K562 (cell line): ENCODE measurements around the gene CLTB. TPM values are rescaled to one million over a fixed set of nuclear protein-coding genes. Genes with fewer than 3 reads are reported as not detected.

Source experiments
- BCL6 ChIP-seq: fragments of 250-450 bp; sonication (Bioruptor Pico); IDR thresholded peaks from 2 replicates; pipeline ENCODE4 v1.4.0; 2020
- BCOR ChIP-seq: fragments of 450-650 bp; IDR thresholded peaks from 2 replicates; pipeline ENCODE4 v1.6.1; 2016
- BDP1 ChIP-seq: IDR thresholded peaks from 3 replicates; pipeline ENCODE4 v1.6.1; 2011; ENCODE audit not compliant: insufficient read length, insufficient read depth
- BMI1 ChIP-seq: fragments of 150-350 bp; IDR thresholded peaks from 2 replicates; pipeline ENCODE4 v1.6.1; 2014; ENCODE audit warnings: low read length
- CEBPB ChIP-seq: fragments of 450-650 bp; IDR thresholded peaks from 2 replicates; pipeline ENCODE4 v1.6.1; 2016; ENCODE audit warnings: missing genetic modification characterization, missing compliant biosample characterization
- CHD1 ChIP-seq: fragments of 200-600 bp; sonication (generic); IDR thresholded peaks from one replicate; pipeline ENCODE4 v1.6.1; 2012; ENCODE audit warnings: mild to moderate bottlenecking, moderate library complexity, low read length, inconsistent platforms
- ELF4 ChIP-seq: fragments of 450-650 bp; formaldehyde crosslinking; IDR thresholded peaks from 2 replicates; pipeline ENCODE4 v1.4.0; 2022; ENCODE audit warnings: missing genetic modification characterization
- ESRRA ChIP-seq: fragments of 450-650 bp; IDR thresholded peaks from 2 replicates; pipeline ENCODE4 v1.6.1; 2014; ENCODE audit warnings: low read depth, mild to moderate bottlenecking, moderate library complexity, borderline replicate concordance
- ETV1 ChIP-seq: fragments of 450-650 bp; conservative IDR thresholded peaks from 2 replicates; pipeline ENCODE4 v1.6.1; 2016; ENCODE audit warnings: missing genetic modification characterization, control low read depth, low read depth, missing compliant biosample characterization
- FIP1L1 ChIP-seq: fragments of 200-400 bp; formaldehyde crosslinking; IDR thresholded peaks from 2 replicates; pipeline ENCODE4 v1.6.1; 2018; ENCODE audit warnings: mild to moderate bottlenecking, low read depth, low read length; ENCODE audit not compliant: poor library complexity, severe bottlenecking
- HDGF ChIP-seq: fragments of 450-650 bp; IDR thresholded peaks from 2 replicates; pipeline ENCODE4 v1.6.1; 2016
- KDM5B ChIP-seq: fragments of 200-600 bp; sonication (generic); IDR thresholded peaks from 2 replicates; pipeline ENCODE4 v1.6.1; 2012; ENCODE audit warnings: low read depth, mild to moderate bottlenecking, moderate library complexity, low read length, control low read depth, inconsistent platforms; ENCODE audit not compliant: insufficient replicate concordance
- LARP7 ChIP-seq: fragments of 450-650 bp; IDR thresholded peaks from 2 replicates; pipeline ENCODE4 v1.6.1; 2016
- MTF1 ChIP-seq: fragments of 250-450 bp; sonication (Bioruptor Pico); IDR thresholded peaks from 2 replicates; pipeline ENCODE4 v1.9.0; 2021; ENCODE audit warnings: moderate library complexity, mild to moderate bottlenecking, inconsistent platforms, borderline replicate concordance
- NCOA2 ChIP-seq, 2 experiments: fragments of 450-650 bp; IDR thresholded peaks; 2 replicates each; pipeline ENCODE4 v1.6.1; 2018; ENCODE audit warnings: mild to moderate bottlenecking in 2 of 2, moderate library complexity in 1 of 2; ENCODE audit not compliant: partially characterized antibody in 2 of 2
- NFE2 ChIP-seq: IDR thresholded peaks from 2 replicates; pipeline ENCODE4 v1.6.1; 2014; ENCODE audit warnings: antibody characterized with exemption, low read depth
- NFIC ChIP-seq: fragments of 450-650 bp; IDR thresholded peaks from 2 replicates; pipeline ENCODE4 v1.6.1; 2017; ENCODE audit warnings: mild to moderate bottlenecking, inconsistent platforms
- POLR2G ChIP-seq: fragments of 200-400 bp; formaldehyde crosslinking; IDR thresholded peaks from 2 replicates; pipeline ENCODE4 v1.6.1; 2017; ENCODE audit warnings: low read depth, mild to moderate bottlenecking, antibody characterized with exemption, low read length, moderate library complexity
- PTRF ChIP-seq: fragments of 450-650 bp; IDR thresholded peaks from 2 replicates; pipeline ENCODE4 v1.6.1; 2016; ENCODE audit warnings: mild to moderate bottlenecking, missing genetic modification characterization, missing compliant biosample characterization
- RBM22 ChIP-seq: fragments of 200-400 bp; formaldehyde crosslinking; IDR thresholded peaks from 2 replicates; pipeline ENCODE4 v1.6.1; 2018; ENCODE audit warnings: low read length, low read depth; ENCODE audit not compliant: poor library complexity, severe bottlenecking
- TCFL5 ChIP-seq: fragments of 250-450 bp; sonication (Bioruptor Pico); conservative IDR thresholded peaks from 2 replicates; pipeline ENCODE4 v1.6.1; 2021; ENCODE audit warnings: mild to moderate bottlenecking, moderate library complexity, matching md5 sums
- USF2 ChIP-seq: sonication (generic); formaldehyde crosslinking; IDR thresholded peaks from 2 replicates; pipeline ENCODE4 v1.5.0; 2020; ENCODE audit warnings: missing genetic modification reagents
- ZNF184 ChIP-seq: sonication (generic); formaldehyde crosslinking; IDR thresholded peaks from 2 replicates; pipeline ENCODE4 v1.5.0; 2020; ENCODE audit warnings: missing genetic modification reagents
- ZNF583 ChIP-seq: fragments of 250-450 bp; sonication (Bioruptor Pico); IDR thresholded peaks from 2 replicates; pipeline ENCODE4 v1.4.0; 2020
- ZNF780A ChIP-seq: fragments of 250-450 bp; sonication (Bioruptor Pico); IDR thresholded peaks from 2 replicates; pipeline ENCODE4 v1.5.0; 2021; ENCODE audit warnings: mild to moderate bottlenecking
- polyA plus RNA-seq, 8 experiments: library from polyadenylated mRNA; depleted of rRNA in 4 of 8; stranded (reverse) in 5 of 8; unstranded in 3 of 8; fragments of >200 nt; fragmentation: Nextera tagmentation in 2 of 8; fragmentation: Illumina TruSeq in 1 of 8; extraction: Ambion mirVana in 2 of 8; extraction: Trizol in 1 of 8; gene quantifications; 2 replicates each; pipeline versions ENCODE4 v1.2.1 to v1.2.3, GENCODE V29; 2011 to 2014; ENCODE audit warnings: inconsistent platforms in 1 of 8, missing spikeins in 1 of 8
- total RNA-seq, 7 experiments: library from RNA; depleted of rRNA in 6 of 7; stranded (reverse); fragments of >200 nt in 6 of 7; fragmentation: Illumina TruSeq in 2 of 7; extraction: Trizol in 2 of 7; gene quantifications; 2 replicates each; pipeline versions ENCODE4 v1.2.1 to v1.2.3, GENCODE V29; 2011 to 2021; ENCODE audit warnings: low replicate concordance in 1 of 7
- TF ChIP-seq, protein P1 (sequence below): fragments of 250-450 bp; sonication (Bioruptor Pico); IDR thresholded peaks from 2 replicates; pipeline ENCODE4 v1.5.1; 2021; ENCODE audit warnings: mild to moderate bottlenecking
- TF ChIP-seq, protein P2 (sequence below): fragments of 450-650 bp; formaldehyde crosslinking; IDR thresholded peaks from 2 replicates; pipeline ENCODE4 v1.4.0; 2020; ENCODE audit warnings: mild to moderate bottlenecking

CLTB gene
- total and polyA plus RNA-seq, 9 of the 15 experiments (the other 6 are each of a cell fraction or from before 2014, with no cell fraction given) = 1.8 to 117 (median 39.0) TPM

GRCh38 chr5:176447978-176448608 lies 31.8 kb upstream of the CLTB start, which contains the start of gene FAF2 (continued):
- TF ChIP-seq ELF4 (no peak), BMI1 (no peak), CEBPB (tag) (no peak), POLR2G (peak; percentile 90), ETV1 (tag) (peak; percentile 82), BCL6 (CRISPR knock-in tag) (no peak), USF2 (CRISPR knock-in tag) (no peak), ZNF184 (no peak), NFE2 (peak; percentile 67), KDM5B (peak; percentile 71), ZNF583 (CRISPR knock-in tag) (no peak), MTF1 (CRISPR knock-in tag) (no peak), NFIC (no peak), NCOA2 (IDR thresholded peaks at IDR 0.05; ENCODE audit: partially characterized antibody in 2 of 2) (no peak), PTRF (tag) (no peak), HDGF (no peak), TCFL5 (CRISPR knock-in tag) (no peak), BDP1 (no peak), BCOR (no peak), CHD1 (no peak), ZNF780A (CRISPR knock-in tag) (no peak), FIP1L1 (no peak), RBM22 (no peak), LARP7 (no peak), ESRRA (peak; percentile 96; the same call in 1 of the 2 replicates)
- TF ChIP-seq, protein P1, sequence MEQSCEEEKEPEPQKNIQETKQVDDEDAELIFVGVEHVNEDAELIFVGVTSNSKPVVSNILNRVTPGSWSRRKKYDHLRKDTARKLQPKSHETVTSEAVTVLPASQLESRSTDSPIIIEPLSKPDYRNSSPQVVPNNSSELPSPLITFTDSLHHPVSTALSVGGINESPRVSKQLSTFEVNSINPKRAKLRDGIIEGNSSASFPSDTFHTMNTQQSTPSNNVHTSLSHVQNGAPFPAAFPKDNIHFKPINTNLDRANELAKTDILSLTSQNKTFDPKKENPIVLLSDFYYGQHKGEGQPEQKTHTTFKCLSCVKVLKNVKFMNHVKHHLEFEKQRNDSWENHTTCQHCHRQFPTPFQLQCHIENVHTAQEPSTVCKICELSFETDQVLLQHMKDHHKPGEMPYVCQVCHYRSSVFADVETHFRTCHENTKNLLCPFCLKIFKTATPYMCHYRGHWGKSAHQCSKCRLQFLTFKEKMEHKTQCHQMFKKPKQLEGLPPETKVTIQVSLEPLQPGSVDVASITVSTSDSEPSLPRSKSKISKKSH (CRISPR knock-in tag) = no peak
- TF ChIP-seq, protein P2, sequence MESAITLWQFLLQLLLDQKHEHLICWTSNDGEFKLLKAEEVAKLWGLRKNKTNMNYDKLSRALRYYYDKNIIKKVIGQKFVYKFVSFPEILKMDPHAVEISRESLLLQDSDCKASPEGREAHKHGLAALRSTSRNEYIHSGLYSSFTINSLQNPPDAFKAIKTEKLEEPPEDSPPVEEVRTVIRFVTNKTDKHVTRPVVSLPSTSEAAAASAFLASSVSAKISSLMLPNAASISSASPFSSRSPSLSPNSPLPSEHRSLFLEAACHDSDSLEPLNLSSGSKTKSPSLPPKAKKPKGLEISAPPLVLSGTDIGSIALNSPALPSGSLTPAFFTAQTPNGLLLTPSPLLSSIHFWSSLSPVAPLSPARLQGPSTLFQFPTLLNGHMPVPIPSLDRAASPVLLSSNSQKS (CRISPR knock-in tag) = no peak
